Stimulated activated CD8-positive, alpha-beta memory T cell treated with anti-CD3 and anti-CD28 coated beads, Interleukin-12 subunit alpha, Interleukin-12 subunit beta, amount 100 ng/mL, for 24 hours (primary cell): Measurements from ENCODE around the gene PRR22.
"Not testable (repeated sequence)": the region's sequence is repeated elsewhere in the genome, so short reads cannot be mapped to it uniquely, and the experiment has no call there.

Experiments used
- DNase-seq: peaks from one replicate; pipeline ENCODE4 v3.0.0-alpha.2; 2020; ENCODE audit errors: extremely low read depth

The PRR22 gene

DNA sequence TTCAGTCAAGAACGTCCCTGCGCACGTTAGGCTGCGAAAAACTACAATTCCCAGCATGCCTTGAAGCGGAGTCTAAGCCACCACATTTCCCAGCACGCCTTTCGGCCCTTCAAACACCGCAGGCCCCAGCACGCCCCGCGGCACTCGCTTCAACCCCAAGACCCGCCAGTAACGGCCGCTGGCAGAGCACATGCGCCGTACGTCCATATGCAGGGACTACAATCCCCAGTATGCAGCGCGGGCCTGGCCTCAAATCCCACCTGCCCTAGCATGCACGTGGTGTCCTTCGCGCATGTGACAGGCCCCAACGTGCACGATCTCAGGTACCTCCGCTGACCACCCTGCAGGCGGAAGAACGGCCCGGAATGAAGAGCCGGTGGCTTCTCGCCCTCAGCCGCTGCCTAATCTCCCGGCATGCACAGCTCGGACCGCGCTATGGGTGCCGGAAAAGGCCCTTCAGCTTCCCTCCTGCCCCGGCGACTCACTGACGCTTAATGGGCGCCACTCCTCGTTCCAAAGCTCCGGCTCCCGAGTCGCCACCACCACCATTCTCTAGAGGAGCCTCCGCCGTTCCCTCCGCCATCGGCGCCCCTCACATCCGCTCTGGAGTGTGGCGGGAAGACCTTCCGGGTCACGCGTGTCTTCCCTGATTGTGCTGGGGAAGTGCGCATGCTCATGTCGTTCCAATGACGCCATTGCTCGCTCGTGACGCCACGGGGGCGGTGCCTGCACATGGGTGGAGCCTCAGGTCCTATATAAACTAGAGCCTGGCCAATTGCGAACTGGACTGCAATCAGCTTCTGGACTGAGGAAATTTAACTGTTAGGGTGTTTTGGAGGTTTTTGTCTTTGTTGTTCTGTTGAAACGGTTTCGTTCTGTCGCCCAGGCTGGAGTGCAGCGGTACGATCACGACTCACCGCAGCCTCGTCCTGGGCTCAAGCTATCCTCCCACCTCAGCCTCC lies 6.3 kb upstream of the PRR22 start, which contains the start of gene DUS3L:
TSS of gene DUS3L (minus strand) at position 605 of the 962 bp plus-strand sequence. CDS start at position 583, 22 bp downstream.
- DNase-seq: peak; percentile 91

DNA sequence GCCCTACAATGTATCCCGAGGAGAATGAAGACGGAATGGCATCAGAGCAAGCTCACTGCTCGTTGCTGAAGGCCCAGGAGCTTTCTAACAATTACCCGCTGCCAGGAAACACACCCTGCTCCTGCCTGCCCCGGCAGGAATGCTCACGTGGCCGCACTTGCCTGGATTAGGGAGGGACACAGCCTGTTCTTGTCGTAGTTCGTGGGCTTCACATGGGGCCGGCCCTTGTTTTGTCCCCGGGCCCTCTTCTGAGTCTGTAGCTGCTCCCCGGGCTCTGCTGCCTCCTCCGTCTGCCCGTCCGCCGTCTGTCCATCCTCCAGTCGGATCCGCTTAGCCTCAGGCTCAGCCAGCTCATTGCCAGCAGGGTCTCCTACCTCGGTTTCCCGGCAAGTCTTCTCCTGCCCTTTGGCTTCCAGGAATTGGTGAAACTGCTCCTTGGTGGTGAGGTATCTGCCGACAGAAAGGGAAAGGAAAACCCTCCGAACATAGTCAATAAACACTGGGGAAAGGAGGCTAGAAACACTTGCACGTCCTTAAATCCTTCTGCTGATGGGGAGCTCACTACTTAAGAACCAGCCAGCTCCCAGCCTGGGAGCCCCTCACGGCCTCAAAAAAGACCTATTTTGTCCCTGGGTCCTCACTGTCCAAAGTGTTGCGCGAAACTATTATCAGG lies 5.5 kb upstream of the PRR22 start:
- DNase-seq: no peak

DNA sequence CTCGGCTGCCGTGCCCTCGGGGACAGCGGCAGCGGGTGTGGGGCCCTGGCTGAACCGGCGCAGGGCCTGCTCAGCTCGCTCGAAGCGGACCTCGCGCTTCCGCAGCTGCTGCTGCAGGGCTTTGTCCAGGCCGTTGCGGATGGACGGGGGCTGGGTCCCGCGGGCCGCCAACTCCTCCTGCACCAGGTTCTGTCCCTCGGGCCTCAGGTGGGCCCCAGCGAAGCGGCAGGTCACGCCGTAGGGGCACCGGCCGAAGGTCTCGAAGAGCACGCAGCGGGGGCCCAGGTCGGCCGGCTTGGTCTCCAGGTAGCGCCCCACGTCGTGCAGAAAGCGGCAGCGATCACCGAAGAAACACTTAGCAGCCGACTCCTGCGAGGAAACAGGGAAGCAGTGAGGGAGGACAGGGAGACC lies 4.8 kb upstream of the PRR22 start:
- no peak for DNase-seq

DNA sequence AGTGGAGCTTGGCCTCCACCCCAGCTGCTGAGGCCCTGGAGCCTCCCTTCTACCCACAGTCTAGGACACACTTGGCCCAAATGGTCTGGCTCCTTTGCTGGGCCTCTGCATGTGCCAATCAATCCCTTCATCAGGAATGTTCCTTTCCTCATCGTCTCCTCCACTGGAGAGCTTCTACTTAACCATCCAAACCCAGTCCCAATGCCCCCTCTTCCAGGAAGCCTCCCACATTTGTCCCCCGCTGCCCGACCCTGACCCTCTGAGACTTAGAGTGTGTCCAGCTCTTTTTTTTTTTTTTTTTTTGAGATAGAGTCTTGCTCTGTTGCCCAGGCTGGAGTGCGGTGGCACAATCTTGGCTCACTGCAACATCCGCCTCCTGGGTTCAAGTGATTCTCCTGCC lies 3.9 kb upstream of the PRR22 start:
- no peak for DNase-seq

DNA sequence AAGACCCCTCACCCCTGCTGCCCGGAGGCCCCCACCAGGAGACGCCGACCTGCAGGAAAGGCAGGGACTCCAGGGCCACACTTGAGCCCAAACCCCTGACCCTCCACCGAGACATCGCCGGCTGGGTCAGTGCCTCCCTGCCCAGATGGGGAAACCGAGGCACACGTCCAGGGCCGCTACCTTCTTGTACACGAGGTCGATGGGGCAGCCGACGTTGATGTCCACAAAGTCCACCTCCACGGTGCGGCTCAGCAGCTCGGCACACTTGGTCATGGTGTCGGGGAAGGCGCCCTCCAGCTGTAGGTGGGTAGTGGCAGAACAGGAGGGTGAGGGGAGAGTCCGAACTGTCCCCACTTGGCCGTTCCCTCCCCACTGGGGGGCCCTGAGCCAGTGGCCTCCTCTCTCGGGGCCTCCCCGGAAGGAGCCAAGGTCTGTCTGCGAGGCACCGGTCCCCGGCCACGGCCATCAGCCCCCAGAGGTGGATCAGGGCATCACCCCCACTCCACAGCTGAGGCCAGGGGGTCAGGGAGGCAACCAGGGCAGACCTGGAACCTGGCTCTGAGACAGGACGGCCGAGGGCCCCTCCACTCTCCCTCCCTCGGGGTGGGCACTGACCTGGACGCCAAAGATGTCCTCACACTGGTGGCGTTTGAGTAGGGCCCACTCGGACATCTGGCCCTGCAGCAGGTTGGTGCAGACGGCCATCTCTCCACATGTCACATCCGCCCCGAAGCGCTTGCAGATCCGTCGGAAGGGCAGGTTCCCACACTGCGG lies 3.0 kb upstream of the PRR22 start:
- DNase-seq: no peak

DNA sequence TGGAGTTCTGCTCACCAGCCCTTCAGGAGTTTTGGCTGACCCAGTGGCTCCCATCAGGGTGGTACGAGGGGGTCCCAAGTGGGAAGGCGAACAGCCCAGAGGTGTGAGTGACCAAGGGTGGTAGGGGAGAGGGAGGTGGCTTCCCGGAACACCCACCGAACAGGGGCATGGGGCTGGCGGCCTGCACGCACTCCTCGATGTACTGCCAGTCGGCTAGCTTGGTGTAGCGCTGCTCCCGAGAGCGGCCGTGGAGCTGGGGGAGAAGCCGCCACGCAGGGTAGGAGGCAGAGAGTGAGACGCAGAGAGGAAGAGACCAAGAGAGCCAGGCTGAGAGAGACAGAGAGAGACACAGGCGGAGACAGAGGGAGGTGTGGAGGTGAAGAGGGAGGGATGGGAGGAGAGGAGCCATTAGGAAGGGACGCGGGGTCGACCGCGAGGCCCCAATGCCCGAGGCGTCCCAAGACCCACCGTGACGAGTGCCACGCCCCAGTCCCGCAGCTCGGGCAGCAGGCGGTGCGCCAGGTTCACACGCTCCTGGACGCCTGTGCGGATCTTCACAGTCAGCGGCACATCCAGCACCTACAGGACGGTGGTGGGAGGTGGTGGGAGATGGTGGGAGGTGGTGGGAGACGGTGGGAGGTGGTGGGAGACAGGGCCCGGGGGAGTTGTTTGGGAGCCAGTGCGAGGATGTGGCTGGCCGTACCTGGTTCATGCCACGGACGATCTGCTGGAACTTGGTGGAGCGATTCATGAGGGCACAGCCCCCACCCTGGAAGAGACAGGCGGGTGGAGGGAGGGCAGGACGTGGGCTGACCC lies 2.3 kb upstream of the PRR22 start:
- no peak for DNase-seq

DNA sequence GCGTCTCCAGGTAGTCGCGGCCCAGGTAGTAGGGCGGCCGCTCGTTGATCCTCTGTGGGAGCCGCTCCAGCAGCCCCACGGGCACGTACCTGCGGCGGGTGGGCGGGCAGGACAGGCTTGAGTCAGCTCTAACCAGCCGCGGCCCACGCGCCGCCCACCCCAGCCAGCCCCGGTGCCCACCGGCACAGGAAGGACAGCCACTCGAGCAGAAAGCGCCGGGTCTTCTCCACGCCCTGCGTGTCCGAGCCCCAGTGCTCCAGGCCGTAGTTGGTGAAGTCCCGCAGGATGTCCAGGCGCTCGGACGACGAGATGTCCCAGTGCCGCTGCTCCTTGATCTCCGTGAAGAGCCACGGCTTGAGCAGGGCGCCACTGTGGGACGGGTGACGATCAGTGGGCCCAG lies 877 bp upstream of the PRR22 start:
- DNase-seq: no peak

DNA sequence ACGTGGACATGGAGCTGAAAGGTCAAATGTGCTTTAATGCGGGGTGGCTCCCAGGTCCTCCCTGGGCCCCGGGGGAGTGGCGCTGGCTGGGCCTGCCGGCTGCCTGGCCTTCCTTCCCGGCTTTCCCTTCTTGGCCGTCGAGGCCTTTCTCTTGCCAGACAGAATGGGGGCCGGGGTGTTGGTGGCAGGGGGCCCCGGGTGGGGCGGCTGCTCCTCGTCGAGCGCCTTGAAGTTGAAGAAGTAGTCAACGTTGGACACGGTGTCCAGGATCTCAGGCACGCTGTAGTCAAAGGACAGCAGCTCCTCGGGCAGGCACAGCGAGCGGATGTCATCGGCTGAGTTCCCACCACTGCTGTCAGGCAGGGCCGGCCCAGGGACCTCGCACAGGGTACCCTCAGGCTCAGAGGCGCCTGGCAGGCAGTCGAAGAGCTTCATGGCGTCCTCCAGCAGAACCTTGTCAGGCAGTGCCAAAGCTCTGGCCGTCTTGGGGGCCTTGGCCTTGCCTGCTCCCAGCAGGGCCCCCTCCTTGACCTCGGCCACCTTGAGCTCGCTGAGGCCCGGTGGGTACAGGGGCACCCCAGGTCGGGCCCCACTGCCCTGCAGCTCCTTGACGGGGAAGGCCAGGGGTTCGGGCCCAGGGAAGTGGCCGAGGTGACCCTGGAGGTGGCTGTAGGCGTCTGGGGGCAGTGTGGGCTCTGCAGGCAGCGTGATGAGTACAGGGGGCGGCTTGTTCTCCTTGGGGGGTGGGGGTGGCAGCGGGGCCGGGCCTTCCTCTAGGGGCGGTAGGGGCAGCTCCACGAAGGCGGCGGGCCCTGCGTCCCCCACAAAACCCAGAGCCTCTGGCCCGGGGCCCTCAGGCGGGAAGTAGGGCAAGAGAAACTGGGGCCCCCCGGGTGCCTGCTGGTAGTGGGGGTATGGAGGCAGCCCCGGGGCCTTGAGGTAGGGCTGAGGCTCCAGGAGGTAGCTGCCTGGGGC lies 1.3 kb downstream of the PRR22 start:
- DNase-seq: no peak

DNA sequence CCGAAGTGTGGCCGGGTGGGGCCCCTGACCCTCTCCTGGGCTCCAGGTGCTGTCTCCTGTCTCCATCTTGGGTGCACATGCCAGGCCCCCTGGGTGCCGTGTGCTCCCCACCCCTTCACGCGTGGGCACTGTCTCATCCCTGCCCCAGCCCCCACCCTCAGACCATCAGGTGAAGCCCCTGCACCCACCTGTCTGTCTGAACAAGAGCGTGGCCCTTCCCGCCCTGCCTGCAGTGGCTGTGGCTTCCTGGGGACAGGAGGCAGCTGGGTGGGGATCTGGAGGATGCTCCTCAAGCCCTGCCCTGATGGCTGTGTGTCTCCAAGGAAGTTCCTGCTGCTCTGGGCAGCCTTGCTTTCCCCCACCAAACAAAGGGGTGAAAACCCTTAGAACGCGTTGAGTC lies 2.2 kb downstream of the PRR22 start:
- DNase-seq: no peak

DNA sequence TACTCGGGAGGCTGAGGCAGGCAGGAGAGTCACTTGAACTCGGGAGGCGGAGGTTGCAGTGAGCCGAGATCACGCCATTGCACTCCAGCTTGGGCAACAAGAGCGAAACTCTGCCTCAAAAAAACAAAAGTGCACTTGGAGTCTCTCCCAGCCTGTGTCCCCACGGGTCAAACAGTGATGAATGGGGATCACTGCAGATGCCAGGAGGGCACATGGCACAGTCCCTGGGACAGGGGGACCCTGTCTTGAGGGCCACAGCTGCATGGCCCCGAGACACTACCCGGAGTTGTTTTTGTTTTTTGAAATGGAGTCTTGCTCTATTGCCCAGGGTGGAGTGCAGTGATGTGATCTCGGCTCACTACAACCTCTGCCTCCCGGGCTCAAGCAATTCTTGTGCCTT lies 3.6 kb downstream of the PRR22 start:
- DNase-seq: not testable (repeated sequence)

DNA sequence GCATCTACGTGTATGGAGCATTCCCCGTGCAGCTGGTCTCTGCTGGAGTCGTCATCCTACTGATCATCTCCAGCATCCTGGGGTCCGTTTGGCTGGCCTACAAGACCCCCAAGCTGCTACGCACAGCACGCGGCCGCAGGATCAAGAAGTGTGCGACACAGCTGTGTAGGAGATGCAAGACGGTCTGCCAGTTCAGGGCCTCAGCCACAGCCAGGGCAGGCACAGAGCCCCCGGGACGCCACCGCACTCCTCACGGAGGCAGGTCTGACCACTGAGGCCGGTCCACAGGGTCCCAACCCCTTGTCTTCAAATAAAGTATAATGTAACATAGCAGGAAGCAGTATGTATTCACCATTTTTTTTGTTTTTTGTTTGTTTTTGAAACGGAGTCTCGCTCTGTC lies 6.1 kb downstream of the PRR22 start:
- no peak for DNase-seq

DNA sequence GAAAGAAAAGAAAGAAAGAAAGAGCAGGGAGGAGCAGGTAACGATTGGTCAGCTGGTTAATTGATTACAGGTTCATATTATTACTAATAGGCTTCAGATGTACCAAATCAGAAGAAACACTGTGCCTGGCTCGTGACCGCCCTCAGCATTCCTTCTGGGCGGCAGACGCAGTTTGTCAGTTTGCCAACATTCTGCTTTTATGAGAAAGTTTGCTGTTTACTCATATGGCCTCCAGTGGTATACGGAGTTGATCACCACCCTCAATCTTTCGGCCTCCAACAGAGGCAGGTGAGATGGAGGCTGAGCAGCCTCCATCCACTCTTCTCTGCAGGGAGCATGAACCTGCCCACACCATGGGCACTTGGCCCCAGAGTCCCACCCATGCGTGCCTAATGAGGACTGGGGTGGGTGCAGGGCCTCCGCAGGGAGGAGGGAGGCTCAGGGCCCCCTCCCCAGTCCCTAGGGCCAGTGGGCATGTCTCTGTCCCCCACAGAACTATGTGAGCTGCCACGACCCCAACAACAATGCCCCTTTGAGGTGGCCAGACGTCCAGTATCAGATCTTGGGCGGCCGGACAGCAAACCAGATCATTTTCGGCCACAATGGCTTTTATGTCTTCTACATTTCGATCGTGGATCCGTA lies 8.8 kb downstream of the PRR22 start:
- DNase-seq: no peak

DNA sequence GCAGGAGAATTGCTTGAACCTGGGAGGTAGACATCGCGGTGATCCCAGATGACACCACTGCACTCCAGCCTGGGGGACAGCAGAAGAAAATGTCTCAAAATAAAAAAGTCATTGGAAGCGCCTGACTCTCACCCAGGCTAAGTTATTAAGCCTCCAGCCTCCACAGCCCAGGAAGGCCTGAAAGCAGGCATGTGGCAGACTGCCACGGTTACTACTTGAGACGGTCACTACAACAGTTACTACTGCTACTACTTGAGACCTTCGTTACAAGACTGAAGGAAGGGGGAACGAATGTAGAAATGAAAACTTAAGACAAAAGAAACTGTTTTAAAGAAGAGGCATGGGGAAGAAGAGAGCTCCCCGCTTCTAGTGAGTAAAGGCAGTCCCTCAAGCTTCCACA lies 9.6 kb downstream of the PRR22 start:
- DNase-seq: no peak

DNA sequence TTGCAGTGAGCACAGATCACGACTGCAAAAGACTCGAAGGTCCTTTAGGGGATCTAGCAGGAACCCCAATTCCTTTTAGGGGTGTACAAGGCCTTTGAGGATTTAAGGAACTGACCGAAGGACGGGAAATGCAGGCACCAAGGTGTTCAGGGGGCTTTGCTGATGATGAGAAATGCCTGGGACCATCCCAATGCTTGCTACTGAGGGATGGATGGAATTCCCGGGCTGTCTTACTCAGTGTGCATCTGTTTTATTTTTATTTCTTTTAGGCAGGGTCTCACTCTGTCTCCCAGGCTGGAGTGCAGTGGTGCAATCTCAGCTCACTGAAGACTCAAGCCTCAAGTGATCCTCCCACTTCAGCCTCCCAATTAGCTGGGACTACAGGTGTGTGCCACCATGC lies 11.3 kb downstream of the PRR22 start:
- no peak for DNase-seq

DNA sequence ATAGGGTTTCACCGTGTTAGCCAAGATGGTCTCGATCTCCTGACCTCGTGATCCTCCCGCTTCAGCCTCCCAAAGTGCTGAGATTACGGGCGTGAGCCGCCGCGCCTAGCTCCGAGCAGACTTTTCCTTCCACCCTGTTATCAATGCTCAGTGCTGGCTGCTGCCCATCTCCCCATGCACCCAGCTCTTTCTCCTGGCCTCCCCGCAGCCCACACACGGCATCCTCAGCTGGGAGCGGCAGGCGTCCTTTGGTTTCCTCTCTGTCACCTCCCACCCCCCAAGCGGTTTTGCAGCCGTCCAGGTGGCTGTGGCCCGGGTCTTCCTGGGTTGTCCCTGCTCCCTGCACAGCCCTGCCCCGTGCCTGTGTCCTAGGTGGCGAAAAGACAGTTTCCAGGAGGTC lies 12.1 kb downstream of the PRR22 start:
- DNase-seq: no peak

DNA sequence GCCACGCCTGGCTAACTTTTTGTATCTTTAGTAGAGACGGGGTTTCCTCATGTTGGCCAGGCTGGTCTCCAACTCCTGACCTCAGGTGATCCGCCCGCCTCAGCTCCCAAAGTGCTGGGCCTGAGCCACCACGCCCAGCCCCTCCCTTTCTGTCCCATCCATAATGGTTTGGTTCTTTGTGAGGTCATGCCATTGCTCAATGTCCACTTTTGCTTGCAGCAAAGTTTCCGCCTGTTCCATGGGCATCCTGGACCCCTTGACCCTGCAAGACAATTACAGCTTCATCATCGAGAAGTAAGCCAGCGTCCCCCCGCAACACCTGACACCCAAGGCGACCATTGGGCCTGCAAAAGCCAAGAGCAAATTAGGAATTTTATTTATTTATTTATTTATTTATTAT lies 16.6 kb downstream of the PRR22 start:
- no peak for DNase-seq

DNA sequence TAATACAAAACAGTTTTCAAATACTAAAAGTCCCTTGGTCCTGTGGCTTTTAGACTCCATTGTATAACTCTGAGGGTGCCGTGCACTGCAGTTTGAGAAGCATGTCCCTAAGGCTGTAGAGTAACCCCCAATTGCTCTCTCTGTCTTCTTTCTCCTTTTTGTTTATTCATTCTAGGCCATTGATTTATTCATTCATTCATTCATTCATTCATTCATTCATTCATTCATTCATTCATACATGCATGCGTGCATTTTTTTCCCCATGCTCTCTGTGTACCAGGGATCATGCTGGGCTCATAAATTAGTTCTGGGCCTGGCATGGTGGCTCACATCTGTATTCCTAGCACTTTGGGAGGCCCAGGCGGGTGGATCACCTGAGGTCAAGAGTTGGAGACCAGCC lies 19.3 kb downstream of the PRR22 start:
- no peak for DNase-seq

DNA sequence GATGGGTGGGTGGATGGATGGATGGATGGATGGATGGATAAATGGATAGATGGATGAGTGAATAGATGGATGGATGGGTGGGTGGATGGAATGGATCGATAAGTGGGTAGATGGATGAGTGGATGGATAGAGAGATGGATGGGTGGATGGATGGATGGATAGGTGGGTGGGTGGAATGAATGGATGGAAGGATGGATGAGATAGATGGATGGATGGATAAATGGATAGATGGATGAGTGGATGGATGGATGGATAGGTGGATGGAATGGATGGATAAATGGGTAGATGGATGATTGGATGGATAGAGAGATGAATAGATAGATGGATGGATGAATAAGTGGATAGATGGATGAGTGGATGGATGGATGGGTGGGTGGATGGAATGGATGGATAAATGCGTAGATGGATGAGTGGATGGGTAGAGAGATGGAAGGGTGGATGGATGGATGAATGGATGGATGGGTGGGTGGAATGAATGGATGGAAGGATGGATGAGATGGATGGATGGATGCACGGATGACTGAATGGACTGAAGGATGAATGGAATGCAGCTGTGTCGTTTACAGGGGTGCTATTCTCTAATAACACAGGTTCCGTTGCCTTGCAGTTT lies 21.8 kb downstream of the PRR22 start:
- DNase-seq: no peak

DNA sequence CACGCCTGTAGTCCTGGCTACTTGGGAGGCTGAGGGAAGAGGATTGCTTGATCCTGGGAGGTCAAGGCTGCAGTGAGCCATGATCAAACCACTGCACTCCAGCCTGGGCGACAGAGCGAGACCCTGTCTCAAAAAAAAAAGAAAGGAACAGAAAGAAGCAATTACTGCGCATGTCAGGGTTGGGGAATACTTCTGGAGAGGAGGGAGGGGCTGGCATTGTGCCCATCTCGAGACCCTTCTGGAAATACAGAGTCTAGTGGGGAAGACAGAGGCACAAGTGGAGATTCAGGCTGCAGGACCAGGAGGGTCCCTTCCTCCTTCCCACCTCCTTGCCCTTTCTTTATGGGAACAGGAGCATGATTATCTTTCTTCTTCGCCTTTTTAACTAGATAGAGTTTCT lies 30.8 kb downstream of the PRR22 start:
- no peak for DNase-seq
